H9 (cell line): ENCODE measurements around the gene SRRD. TPM values are rescaled to one million over a fixed set of nuclear protein-coding genes. Genes with fewer than 3 reads are reported as not detected.

Experiments used
- DNase-seq: peaks from one replicate; pipeline ENCODE4 v3.0.0-alpha.2; 2017
- H2AFZ ChIP-seq: one replicate; pipeline ENCODE4 v1.6.1; 2013; ENCODE audit warnings: mild to moderate bottlenecking, low read length, control low read depth, moderate library complexity
- H2AK5ac ChIP-seq: 2 replicates; pipeline ENCODE4 v1.6.1; 2013; ENCODE audit warnings: low read length, control low read depth, mixed read lengths; ENCODE audit not compliant: insufficient read length
- H2BK120ac ChIP-seq: one replicate; pipeline ENCODE4 v1.6.1; 2013; ENCODE audit warnings: low read depth, mild to moderate bottlenecking, low read length, control low read depth, inconsistent platforms; ENCODE audit not compliant: poor library complexity, severe bottlenecking
- H2BK12ac ChIP-seq: 2 replicates; pipeline ENCODE4 v1.6.1; 2013; ENCODE audit warnings: low read length, control low read depth, mixed read lengths, low read depth; ENCODE audit not compliant: insufficient read length
- H2BK15ac ChIP-seq: 2 replicates; pipeline ENCODE4 v1.6.1; 2013; ENCODE audit warnings: low read depth, low read length, control low read depth
- H2BK20ac ChIP-seq: one replicate; pipeline ENCODE4 v1.6.1; 2013; ENCODE audit warnings: low read depth, mild to moderate bottlenecking, low read length, control low read depth, inconsistent platforms; ENCODE audit not compliant: poor library complexity, severe bottlenecking
- H2BK5ac ChIP-seq: 2 replicates; pipeline ENCODE4 v1.6.1; 2013; ENCODE audit warnings: low read length, control low read depth, mixed read lengths; ENCODE audit not compliant: insufficient read length
- H3K14ac ChIP-seq: 2 replicates; pipeline ENCODE4 v1.6.1; 2013; ENCODE audit warnings: low read length, control low read depth; ENCODE audit not compliant: insufficient read depth
- H3K18ac ChIP-seq: 2 replicates; pipeline ENCODE4 v1.6.1; 2013; ENCODE audit warnings: low read depth, mild to moderate bottlenecking, mixed read lengths, low read length, control low read depth; ENCODE audit not compliant: insufficient read length
- H3K23ac ChIP-seq: 2 replicates; pipeline ENCODE4 v1.6.1; 2013; ENCODE audit warnings: low read length, control low read depth, mixed read lengths, low read depth; ENCODE audit not compliant: insufficient read length
- H3K23me2 ChIP-seq: 2 replicates; pipeline ENCODE4 v1.6.1; 2013; ENCODE audit warnings: low read depth, mild to moderate bottlenecking, mixed read lengths, low read length, control low read depth; ENCODE audit not compliant: insufficient read length, poor library complexity, severe bottlenecking
- H3K27ac ChIP-seq: 2 replicates; pipeline ENCODE4 v1.5.1; 2013; ENCODE audit warnings: low read length, control low read depth, mixed read lengths, low read depth; ENCODE audit not compliant: insufficient read length
- H3K27me3 ChIP-seq: 2 replicates; pipeline ENCODE4 v1.6.1; 2013; ENCODE audit warnings: low read length, control low read depth, inconsistent platforms; ENCODE audit not compliant: insufficient read depth
- H3K4ac ChIP-seq: 2 replicates; pipeline ENCODE4 v1.6.1; 2013; ENCODE audit warnings: low read depth, mild to moderate bottlenecking, control low read depth, inconsistent platforms, low read length, moderate library complexity
- H3K4me1 ChIP-seq: 2 replicates; pipeline ENCODE4 v1.6.1; 2013; ENCODE audit warnings: low read length, control low read depth, inconsistent platforms; ENCODE audit not compliant: insufficient read depth
- H3K4me2 ChIP-seq: 2 replicates; pipeline ENCODE4 v1.6.1; 2013; ENCODE audit warnings: low read length, control low read depth, mixed read lengths; ENCODE audit not compliant: insufficient read length, insufficient read depth
- H3K56ac ChIP-seq: 2 replicates; pipeline ENCODE4 v1.6.1; 2013; ENCODE audit warnings: low read depth, mild to moderate bottlenecking, mixed read lengths, low read length, control low read depth; ENCODE audit not compliant: insufficient read length
- H3K79me1 ChIP-seq: 2 replicates; pipeline ENCODE4 v1.6.1; 2013; ENCODE audit warnings: low read depth, mild to moderate bottlenecking, moderate library complexity, low read length, control low read depth, inconsistent platforms; ENCODE audit not compliant: insufficient read depth, poor library complexity, severe bottlenecking
- H3K79me2 ChIP-seq: 2 replicates; pipeline ENCODE4 v1.6.1; 2013; ENCODE audit warnings: low read length, control low read depth, inconsistent platforms; ENCODE audit not compliant: insufficient read depth
- H3K9ac ChIP-seq: 2 replicates; pipeline ENCODE4 v1.6.1; 2013; ENCODE audit warnings: low read length, control low read depth, mixed read lengths; ENCODE audit not compliant: insufficient read length; ENCODE audit errors: extremely low read depth
- H3K9me3 ChIP-seq: one replicate; pipeline ENCODE4 v1.6.1; 2013; ENCODE audit warnings: low read depth, low read length, inconsistent platforms; ENCODE audit not compliant: control insufficient read depth
- H3T11ph ChIP-seq: one replicate; pipeline ENCODE4 v1.6.1; 2013; ENCODE audit warnings: mild to moderate bottlenecking, low read length, control low read depth, inconsistent platforms
- H4K20me1 ChIP-seq: one replicate; pipeline ENCODE4 v1.6.1; 2013; ENCODE audit not compliant: control insufficient read depth, insufficient read length, insufficient read depth
- H4K5ac ChIP-seq: 2 replicates; pipeline ENCODE4 v1.6.1; 2013; ENCODE audit warnings: low read depth, mild to moderate bottlenecking, mixed read lengths, low read length, control low read depth; ENCODE audit not compliant: insufficient read length
- H4K8ac ChIP-seq: replicated peaks from 2 replicates; pipeline ENCODE4 v1.6.1; 2013; ENCODE audit warnings: low read length, control low read depth, mixed read lengths, low read depth; ENCODE audit not compliant: insufficient read length
- H4K91ac ChIP-seq: 2 replicates; pipeline ENCODE4 v1.6.1; 2013; ENCODE audit warnings: low read depth, mild to moderate bottlenecking, moderate library complexity, mixed read lengths, low read length, control low read depth; ENCODE audit not compliant: insufficient read length
- H3K27ac Mint-ChIP-seq, 3 experiments: 2 replicates in 2 of 3; 3 replicates in 1 of 3; pipeline ENCODE4 v1.8.0; 2020 to 2021; ENCODE audit warnings: mixed read lengths in 3 of 3, mild to moderate bottlenecking in 1 of 3, moderate library complexity in 1 of 3
- H3K27me3 Mint-ChIP-seq: 2 replicates; pipeline ENCODE4 v1.8.0; 2021; ENCODE audit warnings: low read depth, mild to moderate bottlenecking, moderate library complexity, mixed read lengths
- H3K36me3 Mint-ChIP-seq, 3 experiments: 2 replicates in 2 of 3; 3 replicates in 1 of 3; pipeline ENCODE4 v1.8.0; 2020 to 2021; ENCODE audit warnings: low read depth in 3 of 3, mixed read lengths in 3 of 3; ENCODE audit not compliant: insufficient read depth in 1 of 3
- H3K4me1 Mint-ChIP-seq, 2 experiments: 2 replicates each; pipeline ENCODE4 v1.8.0; 2020; ENCODE audit warnings: mixed read lengths in 2 of 2
- H3K4me3 Mint-ChIP-seq, 2 experiments: 2 replicates in 1 of 2; 3 replicates in 1 of 2; pipeline ENCODE4 v1.8.0; 2020 to 2021; ENCODE audit warnings: mild to moderate bottlenecking in 2 of 2, mixed read lengths in 2 of 2, moderate library complexity in 1 of 2
- H3K9me3 Mint-ChIP-seq, 2 experiments: 2 replicates in 1 of 2; 3 replicates in 1 of 2; pipeline ENCODE4 v1.8.0; 2020; ENCODE audit warnings: mild to moderate bottlenecking in 2 of 2, mixed read lengths in 2 of 2, moderate library complexity in 1 of 2
- CTCF ChIP-seq: fragments of 200-600 bp; sonication (generic); conservative IDR thresholded peaks from 3 replicates; pipeline ENCODE4 v1.8.0; 2021; ENCODE audit warnings: antibody characterized with exemption, mild to moderate bottlenecking
- WGBS: extraction: QIAGEN DNeasy Blood & Tissue Kit; methylation state at CpG from one replicate; pipeline ENCODE4 v1.1.7; 2013; ENCODE audit warnings: missing lambda C conversion rate, low lambda C conversion rate, mixed read lengths; ENCODE audit not compliant: insufficient read length; ENCODE audit errors: extremely low coverage; 5-methylcytosine and 5-hydroxymethylcytosine counted together
- total RNA-seq: library from RNA; stranded (reverse); gene quantifications from 2 replicates; pipeline ENCODE4 v1.2.1, GENCODE V29; 2021

Gene SRRD
- total RNA-seq, 1 experiment from 2014 or later = 36.0 TPM

DNA sequence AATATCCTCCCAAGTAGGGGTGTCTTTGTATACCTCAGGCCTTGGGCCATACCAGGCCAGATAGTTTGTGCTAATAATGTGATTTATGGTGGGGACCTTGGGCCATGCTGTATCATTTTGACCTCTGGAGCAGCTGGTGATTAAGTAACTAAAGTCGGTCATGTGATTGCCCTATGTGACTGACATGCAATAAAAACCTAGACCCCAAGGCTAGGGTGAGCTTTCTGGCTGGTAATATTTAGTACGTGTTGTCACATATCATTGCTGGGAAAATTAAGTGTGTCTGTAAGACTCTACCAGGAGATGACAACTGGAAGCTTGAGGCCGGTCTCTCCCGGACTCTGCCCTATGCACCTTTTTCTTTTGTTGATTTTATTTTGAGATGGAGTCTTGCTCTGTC is 41.2 kb downstream of the SRRD start:
- H3K27me3 Mint-ChIP-seq = no peaks in the 10 kb centered on the region
- H2AK5ac ChIP-seq = no peak overlapping the region
- H3K23me2 ChIP-seq = no peaks in the 10 kb centered on the region
- no peak overlapping the region for H3K23ac ChIP-seq
- H2BK120ac ChIP-seq = no peak overlapping the region
- no peaks in the 10 kb centered on the region for H3K9me3 Mint-ChIP-seq
- H3K4me2 ChIP-seq = no peak overlapping the region
- no peak overlapping the region for H2BK5ac ChIP-seq
- H3K4me3 Mint-ChIP-seq = no peak overlapping the region
- no peak overlapping the region for H2BK12ac ChIP-seq
- no peak overlapping the region for H4K8ac ChIP-seq
- no peak overlapping the region for H2BK20ac ChIP-seq
- H3K4ac ChIP-seq = no peak overlapping the region
- H2BK15ac ChIP-seq = no peak overlapping the region
- H3T11ph ChIP-seq = no peak overlapping the region
- H3K27me3 ChIP-seq = no peaks in the 10 kb centered on the region
- no peak overlapping the region for H3K56ac ChIP-seq
- no peak overlapping the region for H3K9ac ChIP-seq
- H4K91ac ChIP-seq = no peak overlapping the region
- H3K4me1 Mint-ChIP-seq = no peaks in the 10 kb centered on the region
- no peaks in the 10 kb centered on the region for H3K4me1 ChIP-seq
- H2AFZ ChIP-seq = no peak overlapping the region
- no peak overlapping the region for H3K18ac ChIP-seq
- no peak for DNase-seq
- WGBS = no CpG with 5 or more reads among the region's 4 CpGs
- TF ChIP-seq CTCF = no peak
- no peaks in the 10 kb centered on the region for H3K79me1 ChIP-seq
- H3K79me2 ChIP-seq = no peaks in the 10 kb centered on the region; the same call in 1 of the 2 replicates
- peaks cover 13 to 54% (median 48%) of the 10 kb centered on the region in 3 experiments; a peak in 6 of 7 replicates for H3K36me3 Mint-ChIP-seq
- H3K9me3 ChIP-seq = no peaks in the 10 kb centered on the region
- no peak overlapping the region for H4K5ac ChIP-seq
- no peak overlapping the region for H3K14ac ChIP-seq
- no peak overlapping the region for H3K27ac ChIP-seq
- H4K20me1 ChIP-seq = no peaks in the 10 kb centered on the region
- no peak overlapping the region for H3K27ac Mint-ChIP-seq
